KOPT-K1 (cell line): Measurements from ENCODE around the gene NUP98.
"Not testable (repeated sequence)": the region's sequence is repeated elsewhere in the genome, so short reads cannot be mapped to it uniquely, and the experiment has no call there.

Experiments
- H3K27ac ChIP-seq: fragments of 200-600 bp; sonication (generic); 2 replicates; pipeline ENCODE4 v1.5.1; 2016; ENCODE audit warnings: antibody characterized with exemption, mild to moderate bottlenecking, low read depth, low read length; ENCODE audit not compliant: poor library complexity, severe bottlenecking
- H3K36me3 ChIP-seq: fragments of 200-600 bp; sonication (generic); 2 replicates; pipeline ENCODE4 v1.5.1; 2017; ENCODE audit warnings: antibody characterized with exemption, mild to moderate bottlenecking, low read length, moderate library complexity; ENCODE audit not compliant: insufficient read depth
- H3K9me3 ChIP-seq: fragments of 200-600 bp; sonication (generic); 2 replicates; pipeline ENCODE4 v1.5.1; 2017; ENCODE audit warnings: antibody characterized with exemption, low read length, mild to moderate bottlenecking; ENCODE audit not compliant: insufficient read depth, poor library complexity, severe bottlenecking

The NUP98 gene

DNA sequence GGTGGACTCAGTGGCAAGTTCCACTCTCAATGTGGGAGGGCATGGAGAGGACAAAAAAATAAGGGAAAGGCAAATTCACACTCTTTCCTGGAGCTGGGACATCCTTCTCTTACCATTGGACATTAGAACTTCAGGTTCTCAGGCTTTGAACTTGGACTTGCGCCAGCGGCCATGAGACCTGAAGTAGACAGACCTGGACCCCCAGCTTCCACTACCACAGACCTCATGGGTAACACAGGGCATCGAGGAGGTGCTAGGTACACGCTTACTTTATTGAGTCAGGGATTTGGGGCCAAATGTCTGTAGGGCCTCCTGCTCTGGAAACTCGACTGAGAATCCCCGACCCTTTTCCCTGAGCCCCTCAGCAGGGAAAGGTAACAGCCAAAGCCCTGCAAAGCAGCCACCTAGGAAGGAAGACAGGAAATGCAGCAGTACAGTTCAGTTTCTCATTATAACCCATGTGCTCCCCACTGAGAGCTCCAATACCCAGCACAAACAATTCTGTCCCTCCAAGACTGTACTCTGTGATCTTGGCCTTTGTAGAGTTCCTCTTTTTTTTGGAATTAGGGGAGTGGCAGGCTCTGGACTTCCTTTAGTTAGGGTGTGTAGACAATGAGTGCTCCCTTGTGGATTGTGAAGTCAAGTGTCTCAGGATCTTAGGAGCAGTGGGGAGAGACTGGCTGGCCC is 131.9 kb downstream of the NUP98 start:
- Histone ChIP-seq H3K9me3 (no peaks in the 10 kb centered on the region), H3K36me3 (peaks cover 64% of the 10 kb centered on the region), H3K27ac (no peak overlapping the region)

DNA sequence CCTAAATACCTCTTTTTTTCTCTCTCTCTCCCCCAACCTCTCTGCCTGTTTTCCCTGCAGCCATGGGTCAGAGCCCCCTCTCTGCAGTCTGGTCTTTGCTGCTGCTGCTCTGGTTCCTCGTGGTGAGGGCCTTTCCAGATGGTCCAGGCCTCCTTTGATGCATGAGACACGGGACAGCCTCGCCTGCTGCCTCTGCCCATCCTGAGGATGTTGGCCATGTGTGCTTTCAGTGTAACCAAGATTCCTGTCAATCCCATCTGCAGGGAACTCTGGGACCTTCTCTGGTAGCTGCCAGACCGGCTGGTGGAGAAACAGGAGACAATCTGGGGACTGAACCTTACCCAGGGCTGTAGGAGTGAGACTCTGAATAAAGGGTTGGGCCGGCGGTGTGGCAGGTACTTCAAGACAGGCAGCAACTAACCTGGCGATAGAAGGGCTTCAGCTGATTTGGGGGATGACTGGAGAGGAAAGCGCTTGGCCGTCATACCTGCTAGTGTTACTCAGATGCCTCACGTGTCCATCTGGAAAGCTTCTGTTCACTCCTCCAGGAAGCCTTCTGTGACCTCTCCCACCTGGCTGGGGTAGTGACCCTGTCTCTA is 133.2 kb downstream of the NUP98 start:
- no peaks in the 10 kb centered on the region for H3K9me3 ChIP-seq
- no peak overlapping the region for H3K27ac ChIP-seq
- H3K36me3 ChIP-seq: peaks cover 51% of the 10 kb centered on the region

DNA sequence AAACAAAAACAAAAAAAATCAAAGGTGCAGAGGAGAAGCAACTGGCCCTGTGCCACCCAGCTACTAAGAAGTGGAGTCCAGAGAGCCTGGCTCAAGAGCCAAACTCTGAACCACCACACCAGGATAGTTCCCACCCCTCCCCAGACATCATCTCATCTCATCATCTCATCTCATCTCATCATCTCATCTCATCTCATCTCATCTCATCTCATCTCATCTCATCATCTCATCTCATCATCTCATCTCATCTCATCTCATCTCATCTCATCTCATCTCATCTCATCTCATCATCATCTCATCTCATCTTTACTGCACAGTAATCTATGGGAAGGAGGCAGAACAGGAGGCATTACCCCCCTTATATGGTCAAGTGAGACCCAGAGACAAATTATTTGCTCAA is 134.5 kb downstream of the NUP98 start:
- no peaks in the 10 kb centered on the region for H3K9me3 ChIP-seq
- H3K27ac ChIP-seq: no peak overlapping the region
- H3K36me3 ChIP-seq: peaks cover 39% of the 10 kb centered on the region; the same call in 1 of the 2 replicates

DNA sequence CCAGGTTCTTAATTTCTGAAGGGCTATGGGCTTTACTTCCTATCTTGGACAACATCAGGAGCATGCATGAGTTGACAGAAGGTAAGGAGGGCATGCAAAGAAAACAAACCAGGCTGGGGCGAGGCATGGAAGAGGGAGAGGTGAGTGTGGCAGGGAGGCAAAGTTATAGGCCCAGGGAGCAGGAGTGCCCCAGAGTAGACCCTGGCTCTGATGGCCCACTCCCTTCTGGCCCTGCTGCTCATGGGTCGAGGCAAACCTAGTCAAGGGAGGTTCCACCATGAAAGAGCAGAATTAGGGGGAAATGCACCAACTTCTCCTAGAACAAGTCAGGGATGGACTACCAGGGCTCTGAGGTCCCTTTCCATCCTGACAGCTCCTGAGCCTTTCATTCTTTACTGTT is 136.4 kb downstream of the NUP98 start:
- Histone ChIP-seq H3K36me3 (peaks cover 23% of the 10 kb centered on the region; the same call in 1 of the 2 replicates), H3K27ac (no peak overlapping the region), H3K9me3 (no peaks in the 10 kb centered on the region)

DNA sequence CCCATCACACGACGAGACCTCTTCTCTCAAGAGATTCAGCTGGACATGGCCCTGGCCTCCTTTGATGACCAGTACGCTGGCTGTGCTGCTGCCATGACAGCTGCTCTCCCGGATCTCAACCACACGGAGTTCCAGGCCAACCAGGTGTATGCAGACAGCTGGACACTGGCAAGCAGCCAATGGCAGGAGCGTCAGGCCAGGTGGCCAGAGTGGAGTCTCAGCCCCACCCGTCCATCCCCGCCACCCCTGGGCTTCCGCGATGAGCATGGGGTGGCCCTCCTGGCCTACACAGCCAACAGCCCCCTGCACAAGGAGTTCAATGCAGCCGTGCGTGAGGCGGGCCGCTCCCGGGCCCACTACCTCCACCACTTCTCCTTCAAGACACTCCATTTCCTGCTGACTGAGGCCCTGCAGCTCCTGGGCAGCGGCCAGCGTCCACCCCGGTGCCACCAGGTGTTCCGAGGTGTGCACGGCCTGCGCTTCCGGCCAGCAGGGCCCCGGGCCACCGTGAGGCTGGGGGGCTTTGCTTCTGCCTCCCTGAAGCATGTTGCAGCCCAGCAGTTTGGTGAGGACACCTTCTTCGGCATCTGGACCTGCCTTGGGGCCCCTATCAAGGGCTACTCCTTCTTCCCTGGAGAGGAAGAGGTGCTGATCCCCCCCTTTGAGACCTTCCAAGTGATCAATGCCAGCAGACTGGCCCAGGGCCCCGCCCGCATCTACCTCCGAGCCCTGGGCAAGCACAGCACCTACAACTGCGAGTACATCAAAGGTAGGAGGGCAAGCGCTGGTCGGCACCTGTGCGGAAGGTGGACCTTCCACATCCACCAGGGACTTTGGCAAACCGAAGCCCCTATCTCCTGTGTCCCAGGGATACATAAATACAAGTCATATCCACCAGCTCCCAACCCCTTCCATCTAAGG is 137.5 kb downstream of the NUP98 start:
- peaks cover 11% of the 10 kb centered on the region; the same call in 1 of the 2 replicates for H3K36me3 ChIP-seq
- H3K9me3 ChIP-seq: no peaks in the 10 kb centered on the region
- H3K27ac ChIP-seq: no peak overlapping the region

DNA sequence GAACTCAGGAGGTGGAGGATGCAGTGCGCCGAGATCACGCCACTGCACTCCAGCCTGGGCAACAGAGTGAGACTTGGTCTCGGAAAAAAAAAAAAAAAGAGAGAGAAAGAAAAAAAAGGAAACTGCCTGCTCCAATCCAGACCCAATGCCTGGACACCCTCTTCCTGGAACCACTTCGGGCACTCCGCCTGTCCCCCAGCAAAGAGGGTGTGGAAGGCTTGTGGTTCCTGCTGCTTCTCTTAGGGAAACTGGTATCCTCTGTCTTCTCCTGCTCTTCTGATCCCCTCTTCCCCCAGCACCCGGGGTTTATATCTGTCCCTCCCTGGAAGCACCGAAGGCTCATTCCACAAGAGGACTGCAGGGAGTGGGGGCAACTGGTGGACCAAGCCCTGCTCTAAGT is 139.1 kb downstream of the NUP98 start:
- no peaks in the 10 kb centered on the region for H3K36me3 ChIP-seq
- H3K27ac ChIP-seq: no peak overlapping the region
- H3K9me3 ChIP-seq: no peaks in the 10 kb centered on the region

DNA sequence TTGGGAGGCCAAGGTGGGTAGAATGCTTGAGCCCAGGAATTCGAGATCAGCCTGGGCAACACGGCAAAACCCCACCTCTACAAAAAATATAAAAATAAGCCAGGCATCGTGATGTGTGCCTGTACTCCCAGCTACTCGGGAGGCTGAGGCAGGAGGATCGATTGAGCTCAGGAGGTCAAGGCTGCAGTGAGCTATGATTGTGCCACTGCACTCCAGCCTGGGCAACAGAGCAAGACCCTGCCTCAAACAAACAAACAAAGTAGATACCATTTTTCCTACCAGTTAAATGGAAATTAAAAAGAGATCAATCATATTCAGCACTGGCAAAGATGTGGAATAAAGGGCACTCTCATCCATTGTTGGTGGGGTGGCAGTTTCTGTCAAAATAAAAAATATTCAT is 140.0 kb downstream of the NUP98 start:
- not testable (repeated sequence) for H3K9me3 ChIP-seq, H3K36me3 ChIP-seq, H3K27ac ChIP-seq

DNA sequence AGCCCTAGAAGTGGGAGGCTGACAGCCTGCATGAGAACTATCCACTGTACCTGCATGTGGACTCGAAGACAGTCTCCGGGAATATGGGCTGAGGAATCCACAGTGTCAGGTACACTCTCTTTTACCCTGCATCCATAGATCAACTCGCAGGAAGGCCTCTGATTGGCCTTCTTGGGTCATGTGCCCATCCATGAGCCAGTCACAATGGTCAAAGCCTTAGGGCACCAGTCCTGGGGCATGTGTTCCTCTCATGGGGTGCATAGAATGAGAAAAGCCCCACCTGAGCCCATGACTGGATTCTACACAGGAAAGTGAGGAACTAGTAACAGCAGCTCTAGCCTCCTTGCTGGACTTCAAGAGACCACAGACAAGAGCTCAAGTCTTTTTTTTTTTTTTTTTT is 141.8 kb downstream of the NUP98 start:
- no peak overlapping the region for H3K27ac ChIP-seq

DNA sequence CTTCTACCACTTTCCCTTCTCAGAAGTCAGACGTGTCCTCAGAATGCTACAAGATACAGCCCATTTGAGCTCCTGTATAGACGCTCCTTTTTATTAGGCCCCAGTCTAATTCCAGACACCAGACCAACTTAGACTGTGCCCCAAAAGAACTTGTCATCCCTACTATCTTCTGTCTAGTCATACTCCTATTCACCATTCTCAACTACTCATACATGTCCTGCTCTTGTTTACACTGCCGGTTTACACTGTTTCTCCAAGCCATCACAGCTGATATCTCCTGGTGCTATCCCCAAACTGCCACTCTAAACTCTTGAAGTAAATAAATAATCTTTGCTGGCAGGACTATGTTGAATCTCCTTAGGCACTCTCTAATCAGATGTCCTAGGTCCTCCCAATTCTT is 144.8 kb downstream of the NUP98 start:
- not testable (repeated sequence) for H3K27ac ChIP-seq

More for the DNA sequence above, 141.8 kb downstream of the NUP98 start:
- Histone ChIP-seq H3K36me3 (no peaks in the 10 kb centered on the region), H3K9me3 (no peaks in the 10 kb centered on the region)

DNA sequence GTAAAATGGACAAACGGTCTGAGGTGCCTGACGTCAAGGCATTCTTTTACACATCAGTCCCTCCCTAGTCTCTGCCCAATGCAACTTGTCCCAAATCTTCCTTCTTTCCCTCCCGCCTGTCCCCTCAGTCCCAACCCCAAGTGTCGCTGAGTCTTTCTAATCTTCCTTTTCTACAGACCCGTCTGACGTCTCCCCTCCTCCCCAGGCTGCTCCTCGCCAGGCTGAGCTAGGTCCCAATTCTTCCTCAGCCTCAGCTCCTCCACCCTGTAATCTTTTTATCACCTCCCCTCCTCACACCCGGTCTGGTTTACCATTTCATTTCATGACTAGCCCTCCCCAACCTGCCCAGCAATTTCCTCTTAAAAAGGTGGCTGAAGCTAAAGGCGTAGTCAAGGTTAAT is 148.0 kb downstream of the NUP98 start:
- not testable (repeated sequence) for H3K36me3 ChIP-seq, H3K27ac ChIP-seq

More for the DNA sequence above, 144.8 kb downstream of the NUP98 start:
- H3K36me3 ChIP-seq, H3K9me3 ChIP-seq: not testable (repeated sequence)

DNA sequence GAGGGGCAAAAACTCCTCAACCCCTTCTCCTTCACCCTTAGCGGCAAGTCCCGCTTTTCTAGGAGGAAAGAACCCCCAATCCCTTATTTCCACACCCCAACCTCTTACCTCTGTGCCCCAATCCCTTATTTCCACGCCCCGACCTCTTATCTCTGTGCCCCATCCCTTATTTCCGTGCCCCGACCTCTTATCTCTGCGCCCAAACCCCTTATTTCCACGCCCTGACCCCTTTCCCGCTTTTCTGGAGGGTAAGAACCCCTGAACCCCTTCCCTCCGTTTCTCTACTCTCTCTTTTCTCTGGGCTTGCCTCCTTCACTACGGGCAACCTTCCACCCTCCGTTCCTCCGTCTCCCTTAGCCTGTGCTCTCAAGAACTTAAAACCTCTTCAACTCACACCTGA is 148.5 kb downstream of the NUP98 start:
- peaks cover 19% of the 10 kb centered on the region for H3K9me3 ChIP-seq
- not testable (repeated sequence) for H3K27ac ChIP-seq, H3K36me3 ChIP-seq

More for the DNA sequence above, 148.0 kb downstream of the NUP98 start:
- H3K9me3 ChIP-seq: peaks cover 14% of the 10 kb centered on the region

DNA sequence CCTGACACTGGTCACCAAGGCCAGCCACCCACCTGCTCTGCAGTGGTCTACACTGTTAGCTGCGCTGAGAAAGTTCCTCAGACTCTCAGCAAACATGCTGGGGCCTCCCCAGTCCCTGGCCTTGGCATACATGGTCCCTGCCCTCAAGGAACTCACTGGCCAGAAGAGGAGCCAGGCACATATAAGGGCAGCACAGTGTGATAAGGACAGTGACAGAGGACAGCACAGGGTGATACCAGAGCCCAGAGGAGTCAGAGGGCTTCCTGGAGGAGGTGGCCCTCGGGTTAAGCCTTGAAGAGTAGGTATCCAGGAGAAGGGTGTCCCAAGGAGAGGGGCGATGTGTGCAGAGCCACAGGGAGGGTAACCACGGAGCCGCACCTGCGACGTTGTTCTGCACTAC is 151.8 kb downstream of the NUP98 start:
- no peaks in the 10 kb centered on the region for H3K36me3 ChIP-seq
- no peak overlapping the region for H3K27ac ChIP-seq
- peaks cover 29% of the 10 kb centered on the region for H3K9me3 ChIP-seq

DNA sequence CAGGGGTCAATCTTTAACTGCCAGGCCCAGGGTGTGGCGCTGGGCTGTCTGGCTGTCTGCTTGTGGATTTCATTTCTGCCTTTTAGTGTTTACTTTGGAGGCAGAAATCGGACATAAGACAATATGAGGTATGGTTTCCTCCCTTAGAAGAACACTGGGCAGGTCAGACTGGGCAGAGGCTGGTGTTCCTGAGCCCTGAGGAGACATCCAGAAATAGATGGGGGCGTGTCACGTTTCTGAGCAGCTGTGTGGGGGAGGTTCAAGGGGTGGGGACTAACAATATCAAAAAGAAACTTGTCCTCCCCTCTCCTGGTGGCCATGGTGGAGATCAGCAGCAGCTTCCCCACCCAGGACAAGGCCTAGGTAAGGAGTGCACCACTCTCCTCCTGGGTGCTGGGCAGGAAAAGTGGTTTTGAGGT is 152.5 kb downstream of the NUP98 start, which contains the start of gene ART1:
Gene ART1, plus strand, starts transcription at position 312 of the 419 bp plus-strand sequence. CDS start 14,086 bp downstream, outside the sequence.
- Histone ChIP-seq H3K27ac (no peak within 1 kb of the TSS), H3K36me3 (no peaks in the 10 kb centered on the region), H3K9me3 (peaks cover 29% of the 10 kb centered on the region)

DNA sequence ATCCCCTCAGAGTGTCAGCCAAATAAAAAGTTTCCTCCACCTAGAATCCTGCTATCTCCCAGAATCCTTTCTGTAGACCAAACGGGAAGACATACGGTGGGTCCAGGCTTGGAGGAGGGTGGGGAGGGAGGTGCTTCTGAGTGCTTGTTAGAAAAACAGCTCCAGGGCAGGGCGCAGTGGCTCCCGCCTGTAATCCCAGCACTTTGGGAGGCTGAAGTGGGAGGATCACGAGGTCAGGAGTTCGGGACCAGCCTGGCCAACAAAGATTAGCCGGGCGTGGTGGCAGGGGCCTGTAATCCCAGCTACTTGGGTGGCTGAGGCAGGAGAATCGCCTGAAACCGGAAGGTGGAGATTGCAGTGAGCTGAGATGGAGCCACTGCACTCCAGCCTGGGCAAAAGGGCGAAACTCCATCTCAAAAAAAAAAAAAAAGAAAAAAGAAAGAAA is 154.2 kb downstream of the NUP98 start:
- H3K9me3 ChIP-seq: peaks cover 29% of the 10 kb centered on the region
- H3K27ac ChIP-seq, H3K36me3 ChIP-seq: not testable (repeated sequence)
